ENCODE results near the gene FAM241A.

The FAM241A gene

GRCh38 chr4:112150920-112151319 lies 5.7 kb downstream of the FAM241A start:
- Histone ChIP-seq H3K9ac (ENCODE audit: low read depth, low read length, poor library complexity, severe bottlenecking) (no peak overlapping the region), H3K27me3 (ENCODE audit: insufficient read depth, low read length, poor library complexity, severe bottlenecking) (no peaks in the 10 kb centered on the region), H2AFZ (ENCODE audit: low read length) (no peak overlapping the region), H3K4me1 (ENCODE audit: insufficient read depth, low read length, poor library complexity, severe bottlenecking) (peaks cover 46% of the 10 kb centered on the region), H3K4me3 (ENCODE audit: low read length, poor library complexity, severe bottlenecking) (no peak overlapping the region), H3K36me3 (ENCODE audit: insufficient read depth, low read length) (no peaks in the 10 kb centered on the region), H3K9me2 (replicated peaks; ENCODE audit: low read depth, low read length) (no peaks in the 10 kb centered on the region), H3K79me2 (ENCODE audit: insufficient read depth, low read length) (peaks cover 21% of the 10 kb centered on the region), H4K20me1 (ENCODE audit: insufficient read depth, low read length, poor library complexity, severe bottlenecking) (no peaks in the 10 kb centered on the region), H3K4me2 (ENCODE audit: low read depth, low read length, poor library complexity, severe bottlenecking) (peak overlapping the region; percentile 61), H3K9me3 (ENCODE audit: insufficient read depth, low read depth, low read length) (no peaks in the 10 kb centered on the region), H3F3A (ENCODE audit: low read depth) (0 out of 2 replicates have a peak, but pooled peaks cover 3% of the 10 kb centered on the region)
- TF ChIP-seq CTCF (conservative IDR thresholded peaks at IDR 0.05; ENCODE audit: low read length): no peak
- TF ChIP-seq EZH2phosphoT487 (IDR thresholded peaks at IDR 0.05; ENCODE audit: borderline replicate concordance): no peak

GRCh38 chr4:112152521-112152920 lies 7.3 kb downstream of the FAM241A start:
- no peak overlapping the region for H3K9ac ChIP-seq (ENCODE audit: low read depth, low read length, poor library complexity, severe bottlenecking)
- H3K4me3 ChIP-seq (ENCODE audit: low read length, poor library complexity, severe bottlenecking): no peak overlapping the region
- peak overlapping the region; percentile 61 for H3K4me2 ChIP-seq (ENCODE audit: low read depth, low read length, poor library complexity, severe bottlenecking)
- H3K4me1 ChIP-seq (ENCODE audit: insufficient read depth, low read length, poor library complexity, severe bottlenecking): peaks cover 41% of the 10 kb centered on the region
- H4K20me1 ChIP-seq (ENCODE audit: insufficient read depth, low read length, poor library complexity, severe bottlenecking): no peaks in the 10 kb centered on the region
- H3K27me3 ChIP-seq (ENCODE audit: insufficient read depth, low read length, poor library complexity, severe bottlenecking): no peaks in the 10 kb centered on the region
- 0 out of 2 replicates have a peak, but pooled peaks cover 3% of the 10 kb centered on the region for H3F3A ChIP-seq (ENCODE audit: low read depth)
- H3K36me3 ChIP-seq (ENCODE audit: insufficient read depth, low read length): no peaks in the 10 kb centered on the region
- H3K79me2 ChIP-seq (ENCODE audit: insufficient read depth, low read length): peaks cover 13% of the 10 kb centered on the region
- H3K9me3 ChIP-seq (ENCODE audit: insufficient read depth, low read depth, low read length): no peaks in the 10 kb centered on the region
- no peak for TF ChIP-seq CTCF (conservative IDR thresholded peaks at IDR 0.05; ENCODE audit: low read length)
- TF ChIP-seq EZH2phosphoT487 (IDR thresholded peaks at IDR 0.05; ENCODE audit: borderline replicate concordance): no peak
- no peak overlapping the region for H2AFZ ChIP-seq (ENCODE audit: low read length)
- no peaks in the 10 kb centered on the region for H3K9me2 ChIP-seq (replicated peaks; ENCODE audit: low read depth, low read length)

GRCh38 chr4:112153211-112153791 lies 8.0 kb downstream of the FAM241A start:
- no peaks in the 10 kb centered on the region for H3K36me3 ChIP-seq (ENCODE audit: insufficient read depth, low read length)
- H3K79me2 ChIP-seq (ENCODE audit: insufficient read depth, low read length): peaks cover 12% of the 10 kb centered on the region
- TF ChIP-seq EZH2phosphoT487 (IDR thresholded peaks at IDR 0.05; ENCODE audit: borderline replicate concordance) (no peak), CTCF (conservative IDR thresholded peaks at IDR 0.05; ENCODE audit: low read length) (no peak)
- H3K27me3 ChIP-seq (ENCODE audit: insufficient read depth, low read length, poor library complexity, severe bottlenecking): no peaks in the 10 kb centered on the region
- H3F3A ChIP-seq (ENCODE audit: low read depth): 0 out of 2 replicates have a peak, but pooled peaks cover 3% of the 10 kb centered on the region
- peak overlapping the region; percentile 58 for H3K4me3 ChIP-seq (ENCODE audit: low read length, poor library complexity, severe bottlenecking)
- no peaks in the 10 kb centered on the region for H3K9me3 ChIP-seq (ENCODE audit: insufficient read depth, low read depth, low read length)
- peaks cover 34% of the 10 kb centered on the region for H3K4me1 ChIP-seq (ENCODE audit: insufficient read depth, low read length, poor library complexity, severe bottlenecking)
- no peaks in the 10 kb centered on the region for H3K9me2 ChIP-seq (replicated peaks; ENCODE audit: low read depth, low read length)
- no peak overlapping the region for H2AFZ ChIP-seq (ENCODE audit: low read length)
- peak overlapping the region; percentile 61 for H3K4me2 ChIP-seq (ENCODE audit: low read depth, low read length, poor library complexity, severe bottlenecking)
- no peak overlapping the region for H3K9ac ChIP-seq (ENCODE audit: low read depth, low read length, poor library complexity, severe bottlenecking)
- no peaks in the 10 kb centered on the region for H4K20me1 ChIP-seq (ENCODE audit: insufficient read depth, low read length, poor library complexity, severe bottlenecking)

Measured in Loucy (cell line).